ENCODE results near the gene CEP135.

GRCh38 chr4:56077676-56078075, 128.9 kb downstream of the CEP135 start:
- TF ChIP-seq, protein P1, sequence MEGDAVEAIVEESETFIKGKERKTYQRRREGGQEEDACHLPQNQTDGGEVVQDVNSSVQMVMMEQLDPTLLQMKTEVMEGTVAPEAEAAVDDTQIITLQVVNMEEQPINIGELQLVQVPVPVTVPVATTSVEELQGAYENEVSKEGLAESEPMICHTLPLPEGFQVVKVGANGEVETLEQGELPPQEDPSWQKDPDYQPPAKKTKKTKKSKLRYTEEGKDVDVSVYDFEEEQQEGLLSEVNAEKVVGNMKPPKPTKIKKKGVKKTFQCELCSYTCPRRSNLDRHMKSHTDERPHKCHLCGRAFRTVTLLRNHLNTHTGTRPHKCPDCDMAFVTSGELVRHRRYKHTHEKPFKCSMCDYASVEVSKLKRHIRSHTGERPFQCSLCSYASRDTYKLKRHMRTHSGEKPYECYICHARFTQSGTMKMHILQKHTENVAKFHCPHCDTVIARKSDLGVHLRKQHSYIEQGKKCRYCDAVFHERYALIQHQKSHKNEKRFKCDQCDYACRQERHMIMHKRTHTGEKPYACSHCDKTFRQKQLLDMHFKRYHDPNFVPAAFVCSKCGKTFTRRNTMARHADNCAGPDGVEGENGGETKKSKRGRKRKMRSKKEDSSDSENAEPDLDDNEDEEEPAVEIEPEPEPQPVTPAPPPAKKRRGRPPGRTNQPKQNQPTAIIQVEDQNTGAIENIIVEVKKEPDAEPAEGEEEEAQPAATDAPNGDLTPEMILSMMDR (IDR thresholded peaks at IDR 0.05): no peak
- TF ChIP-seq EZH2 (IDR thresholded peaks at IDR 0.05; ENCODE audit: borderline replicate concordance, insufficient read depth, low read depth, low read length, poor library complexity, severe bottlenecking): no peak
